Ovary (tissue), 9 donors: ENCODE data around the gene TRMT1. TPM values are rescaled to one million over a fixed set of nuclear protein-coding genes. Genes with fewer than 3 reads are reported as not detected.

Source experiments
- DNase-seq, 5 donors: peaks; one replicate each; pipeline ENCODE4 v3.0.0-alpha.2; 2019 to 2020
- H3K27ac ChIP-seq, 2 donors: fragments of 200-600 bp; one replicate each; pipeline versions ENCODE4 v1.5.1 to v1.8.0; 2019 to 2022
- H3K27me3 ChIP-seq: fragments of 200-600 bp; one replicate; pipeline ENCODE4 v1.8.0; 2022
- H3K36me3 ChIP-seq: fragments of 200-600 bp; sonication (generic); one replicate; pipeline ENCODE4 v1.5.1; 2019
- H3K4me1 ChIP-seq: one replicate; pipeline ENCODE4 v1.8.1; 2013; ENCODE audit warnings: mild to moderate bottlenecking, moderate library complexity; ENCODE audit not compliant: insufficient read depth
- H3K4me3 ChIP-seq: fragments of 200-600 bp; sonication (generic); one replicate; pipeline ENCODE4 v1.5.1; 2017
- H3K9me3 ChIP-seq, 2 donors: fragments of 200-600 bp in 1 of 2; sonication (generic) in 1 of 2; one replicate each; pipeline versions ENCODE4 v1.5.1 to v1.8.1; 2013 to 2019; ENCODE audit warnings: mild to moderate bottlenecking in 1 of 2, moderate library complexity in 1 of 2
- CTCF ChIP-seq, 3 donors: fragments of 450-650 bp in 2 of 3; fragments of 200-600 bp in 1 of 3; IDR thresholded peaks; one replicate each; pipeline versions ENCODE4 v1.5.1 to v1.8.0; 2016 to 2022; ENCODE audit warnings: antibody characterized with exemption in 3 of 3, mild to moderate bottlenecking in 1 of 3
- EP300 ChIP-seq: sonication (generic); formaldehyde crosslinking; IDR thresholded peaks from one replicate; pipeline ENCODE4 v1.6.1; 2017; ENCODE audit warnings: antibody characterized with exemption
- POLR2A ChIP-seq: fragments of 450-650 bp; IDR thresholded peaks from one replicate; pipeline ENCODE4 v1.6.1; 2017; ENCODE audit warnings: antibody characterized with exemption, mild to moderate bottlenecking, moderate library complexity
- WGBS, 3 donors: extraction: QIAGEN DNeasy Blood & Tissue Kit in 1 of 3; methylation state at CpG; one replicate each; pipeline versions ENCODE4 v1.1.5 to v1.1.7; 2013 to 2017; 5-methylcytosine and 5-hydroxymethylcytosine counted together
- intact Hi-C, 4 donors: fragments of 100-400 bp; cut with DNase I; formaldehyde crosslinking; loops; one replicate each; pipeline versions ENCODE4 v1.11.0 to v1.15.1; 2022 to 2023
- polyA plus RNA-seq, 2 donors: library from polyadenylated mRNA; stranded (reverse); fragments of 200-250 nt in 1 of 2; fragments of 350-450 nt in 1 of 2; fragmentation: Illumina TruSeq in 1 of 2; extraction: RNeasy Lipid Tissue Mini Kit (QIAGEN cat#74804) in 1 of 2; gene quantifications; one replicate each; pipeline ENCODE4 v1.2.3, GENCODE V29; 2013 to 2014
- total RNA-seq, 7 donors: library from RNA; depleted of rRNA in 2 of 7; stranded (reverse); fragments of >200 nt in 2 of 7; fragmentation: NEBNext Ultra II Directional in 3 of 7; extraction: Animal tissue kit (Norgen Biotek cat#: 25700) in 3 of 7; gene quantifications; one replicate each; pipeline versions ENCODE4 v1.1.0 to v1.2.4, GENCODE V29; 2016 to 2023
- donor health status: DM: no; HTN: no; CAD: no; lungs with moderate emphysema.
- donor health status: DM: no; HTN: no; CAD: no.
- donor health status: Bipolar disorder and iron deficiency.
- donor health status: DM: yes; HTN: yes; CAD: no.
- donor health status: DM: no; HTN: no; CAD: no.
- donor health status: DM: yes; HTN: yes; CAD: no.

Gene TRMT1
- total and polyA plus RNA-seq, 9 donors = 7.6 to 54.8 (median 37.2) TPM

- WGBS, 3 donors = 86 to 89% (median 88%) methylated on average over 21 to 28 of the region's 28 CpGs
- Histone ChIP-seq H3K9me3 (no peaks in the 10 kb centered on the region), H3K4me1 (no peaks in the 10 kb centered on the region), H3K4me3 (no peak overlapping the region), H3K27me3 (no peaks in the 10 kb centered on the region), H3K36me3 (no peaks in the 10 kb centered on the region), H3K27ac (no peak overlapping the region)
- TF ChIP-seq EP300 = no peak
- TF ChIP-seq POLR2A = no peak
- TF ChIP-seq CTCF (IDR thresholded peaks at IDR 0.05) = no peak
- no peak for DNase-seq
- intact Hi-C loops = no loop called here
Measured at GRCh38 chr19:13137290-13137794, 20.8 kb upstream of the TRMT1 start.

DNA sequence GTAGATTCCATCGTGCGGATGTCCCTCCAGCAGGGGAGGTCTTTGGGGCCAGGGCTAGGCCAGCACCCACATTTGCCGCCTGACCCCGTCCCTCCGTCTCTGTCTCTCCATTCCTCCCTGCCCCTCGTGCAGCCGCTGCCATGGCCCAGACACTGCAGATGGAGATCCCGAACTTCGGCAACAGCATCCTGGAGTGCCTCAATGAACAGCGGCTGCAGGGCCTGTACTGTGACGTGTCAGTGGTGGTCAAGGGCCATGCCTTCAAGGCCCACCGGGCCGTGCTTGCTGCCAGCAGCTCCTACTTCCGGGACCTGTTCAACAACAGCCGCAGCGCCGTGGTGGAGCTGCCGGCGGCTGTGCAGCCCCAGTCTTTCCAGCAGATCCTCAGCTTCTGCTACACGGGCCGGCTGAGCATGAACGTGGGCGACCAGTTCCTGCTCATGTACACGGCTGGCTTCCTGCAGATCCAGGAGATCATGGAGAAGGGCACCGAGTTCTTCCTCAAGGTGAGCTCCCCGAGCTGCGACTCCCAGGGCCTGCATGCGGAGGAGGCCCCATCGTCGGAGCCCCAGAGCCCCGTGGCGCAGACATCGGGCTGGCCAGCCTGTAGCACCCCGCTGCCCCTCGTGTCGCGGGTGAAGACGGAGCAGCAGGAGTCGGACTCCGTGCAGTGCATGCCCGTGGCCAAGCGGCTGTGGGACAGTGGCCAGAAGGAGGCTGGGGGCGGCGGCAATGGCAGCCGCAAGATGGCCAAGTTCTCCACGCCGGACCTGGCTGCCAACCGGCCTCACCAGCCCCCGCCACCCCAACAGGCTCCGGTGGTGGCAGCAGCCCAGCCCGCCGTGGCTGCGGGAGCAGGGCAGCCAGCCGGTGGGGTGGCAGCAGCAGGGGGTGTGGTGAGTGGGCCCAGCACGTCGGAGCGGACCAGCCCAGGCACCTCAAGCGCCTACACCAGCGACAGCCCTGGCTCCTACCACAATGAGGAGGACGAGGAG, 18.8 kb upstream of the TRMT1 start:
- DNase-seq = no peak
- Histone ChIP-seq H3K4me3 (no peak overlapping the region), H3K27me3 (no peaks in the 10 kb centered on the region), H3K4me1 (no peaks in the 10 kb centered on the region), H3K27ac (no peak overlapping the region), H3K9me3 (no peaks in the 10 kb centered on the region), H3K36me3 (no peaks in the 10 kb centered on the region)
- WGBS, 3 donors = 88 to 91% (median 89%) methylated on average over 42 to 60 of the region's 60 CpGs
- intact Hi-C loops = no loop called here
- TF ChIP-seq POLR2A = no peak

DNA sequence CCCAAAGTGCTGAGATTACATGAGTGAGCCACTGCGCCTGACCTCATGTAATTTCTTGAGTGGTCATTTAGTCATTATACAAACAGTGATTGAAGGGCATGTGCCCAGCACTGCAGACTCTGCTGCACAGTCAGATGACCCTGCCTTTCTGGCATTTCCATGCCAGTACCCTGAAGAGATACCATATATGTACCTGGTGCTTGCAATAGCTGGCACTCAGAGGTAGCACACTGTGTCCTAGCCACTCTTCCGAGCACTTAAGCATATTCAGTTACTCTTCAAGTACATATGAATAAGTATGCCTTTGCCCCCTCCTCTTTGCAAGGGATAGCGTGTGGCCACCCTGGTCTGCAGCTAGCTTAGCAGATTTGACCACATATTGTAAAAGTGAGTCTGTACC, 18.1 kb upstream of the TRMT1 start:
- WGBS, 3 donors = 92 to 94% (median 93%) methylated on average over 3 of the region's 3 CpGs
- no peak for DNase-seq
- intact Hi-C loops = no loop called here
- no peaks in the 10 kb centered on the region for H3K36me3 ChIP-seq
- H3K9me3 ChIP-seq = no peaks in the 10 kb centered on the region
- no peak overlapping the region for H3K4me3 ChIP-seq
- H3K27ac ChIP-seq = no peak overlapping the region
- no peaks in the 10 kb centered on the region for H3K4me1 ChIP-seq
- H3K27me3 ChIP-seq = no peaks in the 10 kb centered on the region
- TF ChIP-seq EP300 = no peak
- no peak for TF ChIP-seq CTCF (IDR thresholded peaks at IDR 0.05)
- no peak for TF ChIP-seq POLR2A

- H3K27ac ChIP-seq = no peak overlapping the region
- no peaks in the 10 kb centered on the region for H3K27me3 ChIP-seq
- WGBS, 3 donors = 53 to 66% (median 53%) methylated on average over 12 of the region's 12 CpGs
Measured at GRCh38 chr19:13133241-13133870, 16.8 kb upstream of the TRMT1 start.

More at GRCh38 chr19:13133241-13133870, 16.8 kb upstream of the TRMT1 start:
- Histone ChIP-seq H3K4me3 (no peak overlapping the region), H3K36me3 (no peaks in the 10 kb centered on the region), H3K4me1 (no peaks in the 10 kb centered on the region), H3K9me3 (no peaks in the 10 kb centered on the region)
- DNase-seq = no peak
- intact Hi-C loops = no loop called here
- TF ChIP-seq CTCF (IDR thresholded peaks at IDR 0.05) (no peak), POLR2A (no peak), EP300 (no peak)
